ENCODE data around the gene XPNPEP3.
"Not testable (repeated sequence)": the region's sequence is repeated elsewhere in the genome, so short reads cannot be mapped to it uniquely, and the experiment has no call there.

XPNPEP3 gene

DNA sequence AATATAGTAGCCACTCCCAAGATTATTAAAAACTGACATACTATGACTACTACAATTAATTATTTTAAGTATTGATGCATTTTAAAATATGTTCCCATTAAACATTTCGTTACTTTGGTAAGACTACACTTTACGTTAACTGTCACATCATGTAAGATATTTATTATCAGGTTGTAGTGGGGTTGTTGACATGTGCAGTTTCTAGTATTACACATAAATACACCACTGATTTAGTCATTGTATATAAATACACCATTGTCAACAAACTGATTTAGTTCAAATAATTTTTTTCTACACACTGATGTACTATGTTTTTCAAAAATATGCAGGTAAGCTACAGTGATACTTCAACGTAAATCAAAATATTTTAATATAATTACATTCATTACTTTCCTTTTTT, 12.0 kb upstream of the XPNPEP3 start:
- TF ChIP-seq, protein P1, sequence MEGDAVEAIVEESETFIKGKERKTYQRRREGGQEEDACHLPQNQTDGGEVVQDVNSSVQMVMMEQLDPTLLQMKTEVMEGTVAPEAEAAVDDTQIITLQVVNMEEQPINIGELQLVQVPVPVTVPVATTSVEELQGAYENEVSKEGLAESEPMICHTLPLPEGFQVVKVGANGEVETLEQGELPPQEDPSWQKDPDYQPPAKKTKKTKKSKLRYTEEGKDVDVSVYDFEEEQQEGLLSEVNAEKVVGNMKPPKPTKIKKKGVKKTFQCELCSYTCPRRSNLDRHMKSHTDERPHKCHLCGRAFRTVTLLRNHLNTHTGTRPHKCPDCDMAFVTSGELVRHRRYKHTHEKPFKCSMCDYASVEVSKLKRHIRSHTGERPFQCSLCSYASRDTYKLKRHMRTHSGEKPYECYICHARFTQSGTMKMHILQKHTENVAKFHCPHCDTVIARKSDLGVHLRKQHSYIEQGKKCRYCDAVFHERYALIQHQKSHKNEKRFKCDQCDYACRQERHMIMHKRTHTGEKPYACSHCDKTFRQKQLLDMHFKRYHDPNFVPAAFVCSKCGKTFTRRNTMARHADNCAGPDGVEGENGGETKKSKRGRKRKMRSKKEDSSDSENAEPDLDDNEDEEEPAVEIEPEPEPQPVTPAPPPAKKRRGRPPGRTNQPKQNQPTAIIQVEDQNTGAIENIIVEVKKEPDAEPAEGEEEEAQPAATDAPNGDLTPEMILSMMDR (IDR thresholded peaks at IDR 0.05; ENCODE audit: control insufficient read depth, insufficient read depth, low read depth, low read length, missing control alignments): no peak
- DNase-seq (ENCODE audit: low read depth): no peak
- no peak overlapping the region for H3K4me3 ChIP-seq (ENCODE audit: control insufficient read depth, low read depth, low read length)

DNA sequence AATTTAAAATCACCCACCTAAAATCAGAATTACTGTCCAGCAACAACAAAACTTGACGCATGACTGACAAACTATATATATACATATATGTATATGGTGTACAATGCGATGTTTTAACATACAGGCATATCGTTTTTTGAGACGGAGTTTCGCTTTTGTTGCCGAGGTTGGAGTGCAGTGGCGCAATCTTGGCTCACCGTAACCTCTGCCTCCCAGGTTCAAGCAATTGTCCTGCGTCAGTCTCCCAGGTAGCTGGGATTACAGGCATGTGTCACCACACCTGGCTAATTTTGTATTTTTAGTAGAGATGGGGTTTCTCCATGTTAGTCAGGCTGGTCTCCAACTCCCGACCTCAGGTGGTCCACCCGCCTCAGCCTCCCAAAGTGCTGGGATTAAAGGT, 11.1 kb upstream of the XPNPEP3 start:
- DNase-seq (ENCODE audit: low read depth); H3K4me3 ChIP-seq (ENCODE audit: control insufficient read depth, low read depth, low read length): not testable (repeated sequence)

DNA sequence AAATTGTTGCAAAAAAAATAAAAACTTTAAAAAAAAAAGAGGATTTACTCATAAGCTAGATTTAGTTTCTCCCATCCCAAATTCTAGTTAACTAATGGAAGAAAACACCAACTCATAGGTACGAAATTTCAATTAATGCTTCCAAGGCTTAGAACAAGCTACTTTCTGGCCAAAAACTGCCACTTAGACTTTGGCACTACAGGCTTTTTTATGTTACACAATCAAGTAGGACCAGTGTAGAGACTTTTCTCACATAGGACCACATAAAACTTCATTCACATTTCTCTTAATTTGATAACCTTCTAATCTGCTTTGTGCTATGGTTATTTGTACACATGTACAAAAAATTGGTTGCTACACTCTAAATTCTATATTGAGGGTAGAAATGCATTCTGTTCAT, 3.6 kb upstream of the XPNPEP3 start:
- DNase-seq (ENCODE audit: low read depth): no peak
- no peak overlapping the region for H3K4me3 ChIP-seq (ENCODE audit: control insufficient read depth, low read depth, low read length)
- TF ChIP-seq, protein P1 (IDR thresholded peaks at IDR 0.05; ENCODE audit: control insufficient read depth, insufficient read depth, low read depth, low read length, missing control alignments): no peak

DNA sequence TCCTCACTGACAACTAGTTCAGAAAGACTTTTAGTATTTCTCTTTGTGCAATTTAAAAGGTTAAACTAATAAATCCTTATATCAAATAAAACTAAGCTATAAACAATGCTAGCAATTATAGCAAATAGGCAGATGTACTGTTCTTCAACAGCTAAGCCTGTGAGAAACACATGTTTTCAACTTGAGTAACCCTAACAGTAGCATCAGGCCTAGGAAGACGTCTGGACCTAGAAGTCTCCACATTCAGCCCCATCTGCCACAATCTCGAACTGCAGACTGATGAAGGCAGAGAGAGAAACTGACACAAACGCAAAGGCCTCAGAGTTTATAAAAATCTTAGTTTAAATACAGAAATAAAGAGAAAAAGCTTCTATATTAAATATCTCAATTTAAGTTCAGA, 3.0 kb upstream of the XPNPEP3 start:
- DNase-seq (ENCODE audit: low read depth): no peak
- no peak overlapping the region for H3K4me3 ChIP-seq (ENCODE audit: control insufficient read depth, low read depth, low read length)
- TF ChIP-seq, protein P1 (IDR thresholded peaks at IDR 0.05; ENCODE audit: control insufficient read depth, insufficient read depth, low read depth, low read length, missing control alignments): no peak

DNA sequence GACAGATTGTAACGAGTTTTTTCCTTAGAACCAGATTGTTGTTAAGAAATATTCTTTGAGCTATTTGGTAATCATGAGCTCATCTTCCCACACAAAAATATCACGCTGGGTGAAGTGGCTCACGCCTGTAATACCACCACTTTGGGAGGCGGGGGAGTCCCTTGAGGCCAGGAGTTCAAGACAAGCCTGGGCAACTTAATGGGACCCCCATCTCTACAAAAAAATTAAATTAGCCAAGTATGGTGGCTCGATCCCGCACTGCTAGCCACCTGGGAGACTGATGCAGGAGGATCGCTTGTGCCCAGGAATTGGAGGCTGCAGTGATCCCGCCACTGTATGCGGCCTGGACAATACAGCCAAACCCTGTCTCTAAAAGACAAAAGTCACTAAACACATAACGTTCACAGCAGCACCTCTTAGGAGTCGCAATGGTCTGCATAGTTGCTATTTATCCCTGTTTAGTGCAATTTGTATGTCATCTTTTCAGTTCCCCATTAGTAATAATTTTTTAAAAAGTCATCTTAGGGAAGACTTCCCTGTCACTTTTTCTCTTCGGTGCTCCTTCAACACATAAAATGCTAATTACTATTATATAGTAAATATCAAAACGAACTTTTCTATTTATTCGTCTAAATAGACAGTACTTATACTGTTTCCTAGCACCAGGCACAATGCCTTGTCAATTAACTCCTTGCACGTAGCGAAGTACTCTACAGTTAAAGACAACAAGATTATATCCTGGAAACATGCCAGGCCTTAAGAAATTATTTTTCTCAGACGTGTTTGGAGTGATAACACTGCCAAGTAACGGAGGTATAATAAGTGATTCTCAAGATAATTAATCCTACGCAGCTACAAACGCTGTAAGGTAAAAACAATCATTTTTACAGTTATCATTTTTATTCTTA, 1.6 kb upstream of the XPNPEP3 start:
- TF ChIP-seq, protein P1 (IDR thresholded peaks at IDR 0.05; ENCODE audit: control insufficient read depth, insufficient read depth, low read depth, low read length, missing control alignments): no peak
- DNase-seq (ENCODE audit: low read depth): no peak
- peak overlapping the region; percentile 93 for H3K4me3 ChIP-seq (ENCODE audit: control insufficient read depth, low read depth, low read length)

DNA sequence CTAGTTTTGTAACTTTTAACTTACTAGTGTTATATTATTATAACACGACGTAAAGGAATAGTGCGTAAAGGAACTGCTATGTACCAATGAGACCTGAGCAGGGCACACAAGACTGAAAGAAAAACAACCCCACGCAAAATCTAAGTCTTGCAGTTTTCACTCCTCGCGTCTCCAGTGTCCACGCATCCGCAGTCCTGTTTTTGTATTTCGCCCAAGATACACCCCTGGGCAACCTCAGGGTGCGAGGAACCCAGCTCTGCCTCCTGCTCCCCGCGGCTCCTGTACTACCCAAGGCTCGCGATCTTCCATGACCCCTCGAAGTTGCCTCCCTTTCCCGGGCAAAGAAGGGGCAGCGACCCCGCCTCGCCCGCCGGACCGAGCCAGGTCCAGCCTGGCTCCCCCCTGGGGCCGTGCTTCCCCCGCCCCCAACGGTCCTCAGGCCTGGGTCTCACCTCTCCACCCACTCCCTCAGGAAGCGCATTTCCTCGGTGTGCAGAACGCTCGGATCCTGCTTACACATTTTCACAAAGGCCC, 902 bp upstream of the XPNPEP3 start:
- DNase-seq (ENCODE audit: low read depth): no peak
- TF ChIP-seq, protein P1 (IDR thresholded peaks at IDR 0.05; ENCODE audit: control insufficient read depth, insufficient read depth, low read depth, low read length, missing control alignments): no peak

DNA sequence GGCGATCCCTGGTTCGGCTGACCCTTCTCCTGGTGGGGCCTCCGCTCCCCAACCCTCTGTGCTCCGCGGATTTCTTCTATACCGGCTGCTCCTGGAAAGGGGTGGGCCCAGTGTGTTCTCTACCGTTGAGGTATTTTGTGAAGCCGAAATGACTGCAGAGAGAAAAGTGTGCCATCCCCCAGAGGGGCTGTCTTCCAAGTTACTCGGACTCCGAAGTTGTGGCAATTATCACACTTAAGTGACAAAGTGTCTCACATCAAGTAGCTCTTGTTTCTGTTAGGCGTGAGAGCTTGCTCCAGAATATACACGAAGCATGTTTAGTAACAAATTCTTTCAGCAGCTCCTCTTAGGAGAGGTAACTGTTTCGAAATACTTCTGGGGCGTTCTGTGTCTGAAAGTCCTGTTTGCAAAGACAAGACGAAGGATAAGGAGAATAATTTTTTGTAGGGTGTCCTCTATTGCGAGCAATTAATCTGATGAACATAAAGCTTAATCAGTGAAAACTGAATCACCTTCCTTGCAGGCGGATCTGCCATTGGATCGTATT, 434 bp downstream of the XPNPEP3 start:
- TF ChIP-seq, protein P1 (IDR thresholded peaks at IDR 0.05; ENCODE audit: control insufficient read depth, insufficient read depth, low read depth, low read length, missing control alignments): no peak
- peak overlapping the region; percentile 93 for H3K4me3 ChIP-seq (ENCODE audit: control insufficient read depth, low read depth, low read length)
- no peak for DNase-seq (ENCODE audit: low read depth)

More for the DNA sequence above, 902 bp upstream of the XPNPEP3 start:
- peak overlapping the region; percentile 93 for H3K4me3 ChIP-seq (ENCODE audit: control insufficient read depth, low read depth, low read length)

Measured in AG09309 (cell line).